ENCODE results near the gene ZNF749.
A peak's percentile ranks its signal among the peaks of the same experiment; 100 is the strongest.

The ZNF749 gene

DNA sequence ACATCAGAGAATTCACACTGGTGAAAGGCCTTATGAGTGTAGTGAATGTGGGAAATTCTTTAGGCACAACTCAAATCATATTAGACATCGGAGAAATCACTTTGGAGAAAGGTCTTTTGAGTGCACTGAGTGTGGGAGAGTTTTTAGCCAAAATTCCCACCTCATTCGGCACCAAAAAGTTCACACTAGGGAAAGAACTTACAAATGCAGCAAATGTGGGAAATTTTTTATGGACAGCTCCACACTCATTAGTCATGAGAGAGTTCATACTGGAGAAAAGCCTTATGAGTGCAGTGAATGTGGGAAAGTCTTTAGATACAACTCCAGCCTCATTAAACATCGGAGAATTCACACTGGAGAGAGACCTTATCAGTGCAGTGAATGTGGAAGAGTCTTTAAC, 14.1 kb upstream of the ZNF749 start:
- no peak overlapping the region for H3K9ac ChIP-seq (ENCODE audit: low read length)
- H3F3A ChIP-seq (ENCODE audit: insufficient read depth, low read length) = no peaks in the 10 kb centered on the region
- H3K27ac ChIP-seq (ENCODE audit: low read length) = no peak overlapping the region
- no peak for DNase-seq
- no peaks in the 10 kb centered on the region for H3K9me3 ChIP-seq (replicated peaks; ENCODE audit: insufficient read depth, low read length)
- H2AFZ ChIP-seq (ENCODE audit: low read length) = no peak overlapping the region
- no peaks in the 10 kb centered on the region for H4K20me1 ChIP-seq (ENCODE audit: insufficient read depth, low read length)
- no peak overlapping the region for H3K4me3 ChIP-seq (ENCODE audit: low read length)
- no peak overlapping the region for H3K4me2 ChIP-seq (ENCODE audit: low read depth, low read length)
- H3K9me2 ChIP-seq (replicated peaks; ENCODE audit: insufficient read depth, low read length) = no peaks in the 10 kb centered on the region
- TF ChIP-seq EZH2 (optimal IDR thresholded peaks at IDR 0.05; ENCODE audit: low read depth, low read length) = no peak
- TF ChIP-seq EZH2phosphoT487 (IDR thresholded peaks at IDR 0.05; ENCODE audit: low read length) = no peak
- H3K4me1 ChIP-seq (ENCODE audit: low read length) = no peaks in the 10 kb centered on the region
- peaks cover 22% of the 10 kb centered on the region for H3K36me3 ChIP-seq (replicated peaks; ENCODE audit: insufficient read depth, low read length)
- H3K27me3 ChIP-seq (replicated peaks; ENCODE audit: insufficient read depth, low read length) = no peaks in the 10 kb centered on the region
- H3K79me2 ChIP-seq (ENCODE audit: low read length) = peaks cover 6% of the 10 kb centered on the region

GRCh38 chr19:57434386-57435061, 601 bp upstream of the ZNF749 start:
- H3K27ac ChIP-seq (ENCODE audit: low read length) = no peak overlapping the region; the same call in 1 of the 2 replicates
- no peaks in the 10 kb centered on the region for H3K9me3 ChIP-seq (replicated peaks; ENCODE audit: insufficient read depth, low read length)
- H3K79me2 ChIP-seq (ENCODE audit: low read length) = peaks cover 37% of the 10 kb centered on the region
- H3K36me3 ChIP-seq (replicated peaks; ENCODE audit: insufficient read depth, low read length) = no peaks in the 10 kb centered on the region
- no peaks in the 10 kb centered on the region for H3K9me2 ChIP-seq (replicated peaks; ENCODE audit: insufficient read depth, low read length)
- TF ChIP-seq EZH2 (optimal IDR thresholded peaks at IDR 0.05; ENCODE audit: low read depth, low read length) (no peak), EZH2phosphoT487 (IDR thresholded peaks at IDR 0.05; ENCODE audit: low read length) (no peak)
- TF ChIP-seq, protein P1, sequence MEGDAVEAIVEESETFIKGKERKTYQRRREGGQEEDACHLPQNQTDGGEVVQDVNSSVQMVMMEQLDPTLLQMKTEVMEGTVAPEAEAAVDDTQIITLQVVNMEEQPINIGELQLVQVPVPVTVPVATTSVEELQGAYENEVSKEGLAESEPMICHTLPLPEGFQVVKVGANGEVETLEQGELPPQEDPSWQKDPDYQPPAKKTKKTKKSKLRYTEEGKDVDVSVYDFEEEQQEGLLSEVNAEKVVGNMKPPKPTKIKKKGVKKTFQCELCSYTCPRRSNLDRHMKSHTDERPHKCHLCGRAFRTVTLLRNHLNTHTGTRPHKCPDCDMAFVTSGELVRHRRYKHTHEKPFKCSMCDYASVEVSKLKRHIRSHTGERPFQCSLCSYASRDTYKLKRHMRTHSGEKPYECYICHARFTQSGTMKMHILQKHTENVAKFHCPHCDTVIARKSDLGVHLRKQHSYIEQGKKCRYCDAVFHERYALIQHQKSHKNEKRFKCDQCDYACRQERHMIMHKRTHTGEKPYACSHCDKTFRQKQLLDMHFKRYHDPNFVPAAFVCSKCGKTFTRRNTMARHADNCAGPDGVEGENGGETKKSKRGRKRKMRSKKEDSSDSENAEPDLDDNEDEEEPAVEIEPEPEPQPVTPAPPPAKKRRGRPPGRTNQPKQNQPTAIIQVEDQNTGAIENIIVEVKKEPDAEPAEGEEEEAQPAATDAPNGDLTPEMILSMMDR (IDR thresholded peaks at IDR 0.05; ENCODE audit: low read length) = no peak
- no peaks in the 10 kb centered on the region for H3F3A ChIP-seq (ENCODE audit: insufficient read depth, low read length)
- peaks cover 9% of the 10 kb centered on the region for H3K4me1 ChIP-seq (ENCODE audit: low read length)
- DNase-seq = no peak
- peak overlapping the region; percentile 85 for H3K4me3 ChIP-seq (ENCODE audit: low read length)
- peak overlapping the region; percentile 69; the same call in 1 of the 2 replicates for H3K9ac ChIP-seq (ENCODE audit: low read length)
- peak overlapping the region; percentile 71 for H3K4me2 ChIP-seq (ENCODE audit: low read depth, low read length)
- no peaks in the 10 kb centered on the region for H3K27me3 ChIP-seq (replicated peaks; ENCODE audit: insufficient read depth, low read length)
- no peaks in the 10 kb centered on the region for H4K20me1 ChIP-seq (ENCODE audit: insufficient read depth, low read length)
- peak overlapping the region; percentile 86 for H2AFZ ChIP-seq (ENCODE audit: low read length)

DNA sequence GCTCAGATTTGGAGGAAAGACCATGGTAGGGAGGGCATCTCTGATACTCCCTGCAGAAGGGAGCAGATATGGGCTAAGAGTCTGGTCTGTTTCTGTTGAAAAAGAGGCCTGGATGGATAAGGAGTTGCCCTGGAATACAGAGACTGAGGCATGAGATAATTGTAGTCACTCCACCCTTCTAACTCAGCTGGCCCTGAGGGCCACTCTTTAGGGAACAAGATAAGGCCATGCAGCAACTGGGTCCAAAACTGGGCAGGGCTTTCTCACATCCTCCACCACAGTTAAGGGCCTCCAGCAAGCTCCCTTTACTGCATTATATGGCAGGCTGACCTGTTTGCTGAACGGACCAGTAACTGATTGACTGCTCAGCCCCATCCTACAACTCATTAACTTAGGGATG, 1.3 kb downstream of the ZNF749 start:
- Histone ChIP-seq H3K27ac (ENCODE audit: low read length) (no peak overlapping the region), H3K9me2 (replicated peaks; ENCODE audit: insufficient read depth, low read length) (no peaks in the 10 kb centered on the region), H3K9ac (ENCODE audit: low read length) (no peak overlapping the region), H2AFZ (ENCODE audit: low read length) (no peak overlapping the region), H3F3A (ENCODE audit: insufficient read depth, low read length) (no peaks in the 10 kb centered on the region), H4K20me1 (ENCODE audit: insufficient read depth, low read length) (no peaks in the 10 kb centered on the region), H3K9me3 (replicated peaks; ENCODE audit: insufficient read depth, low read length) (no peaks in the 10 kb centered on the region), H3K4me1 (ENCODE audit: low read length) (peaks cover 9% of the 10 kb centered on the region), H3K79me2 (ENCODE audit: low read length) (peaks cover 52% of the 10 kb centered on the region), H3K36me3 (replicated peaks; ENCODE audit: insufficient read depth, low read length) (no peaks in the 10 kb centered on the region), H3K27me3 (replicated peaks; ENCODE audit: insufficient read depth, low read length) (no peaks in the 10 kb centered on the region), H3K4me3 (ENCODE audit: low read length) (peak overlapping the region; percentile 85; the same call in 1 of the 2 replicates), H3K4me2 (ENCODE audit: low read depth, low read length) (peak overlapping the region; percentile 71)
- no peak for DNase-seq
- TF ChIP-seq EZH2 (optimal IDR thresholded peaks at IDR 0.05; ENCODE audit: low read depth, low read length) = no peak
- TF ChIP-seq, protein P1 (IDR thresholded peaks at IDR 0.05; ENCODE audit: low read length) = no peak
- TF ChIP-seq EZH2phosphoT487 (IDR thresholded peaks at IDR 0.05; ENCODE audit: low read length) = no peak

DNA sequence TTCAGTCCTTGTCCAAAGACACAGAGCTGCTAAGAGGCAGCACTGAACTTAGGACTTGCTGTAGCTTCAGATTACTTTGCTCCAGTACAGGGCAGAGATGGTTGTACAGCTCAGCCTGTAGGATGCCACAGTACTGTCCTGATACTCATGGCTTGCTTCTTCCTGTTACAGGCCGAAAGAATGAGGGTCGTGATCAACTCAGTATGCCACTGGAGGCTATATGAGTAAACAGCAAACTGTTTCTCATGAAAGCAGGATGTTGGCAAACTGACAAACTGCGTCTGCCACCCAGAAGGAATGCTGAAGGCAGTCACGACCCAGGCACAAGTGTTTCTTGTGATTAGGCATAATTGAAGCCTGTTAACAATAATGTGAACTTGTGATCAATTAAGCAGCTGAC, 2.8 kb downstream of the ZNF749 start:
- no peak overlapping the region for H3K4me2 ChIP-seq (ENCODE audit: low read depth, low read length)
- DNase-seq = no peak
- no peaks in the 10 kb centered on the region for H3F3A ChIP-seq (ENCODE audit: insufficient read depth, low read length)
- H3K4me1 ChIP-seq (ENCODE audit: low read length) = peaks cover 9% of the 10 kb centered on the region
- H3K9ac ChIP-seq (ENCODE audit: low read length) = no peak overlapping the region
- no peak overlapping the region for H3K27ac ChIP-seq (ENCODE audit: low read length)
- no peak overlapping the region for H2AFZ ChIP-seq (ENCODE audit: low read length)
- no peak overlapping the region for H3K4me3 ChIP-seq (ENCODE audit: low read length)
- H3K9me2 ChIP-seq (replicated peaks; ENCODE audit: insufficient read depth, low read length) = no peaks in the 10 kb centered on the region
- H4K20me1 ChIP-seq (ENCODE audit: insufficient read depth, low read length) = no peaks in the 10 kb centered on the region
- no peaks in the 10 kb centered on the region for H3K27me3 ChIP-seq (replicated peaks; ENCODE audit: insufficient read depth, low read length)
- TF ChIP-seq EZH2 (optimal IDR thresholded peaks at IDR 0.05; ENCODE audit: low read depth, low read length) = no peak
- no peak for TF ChIP-seq EZH2phosphoT487 (IDR thresholded peaks at IDR 0.05; ENCODE audit: low read length)
- TF ChIP-seq, protein P1 (IDR thresholded peaks at IDR 0.05; ENCODE audit: low read length) = no peak
- no peaks in the 10 kb centered on the region for H3K9me3 ChIP-seq (replicated peaks; ENCODE audit: insufficient read depth, low read length)
- H3K36me3 ChIP-seq (replicated peaks; ENCODE audit: insufficient read depth, low read length) = peaks cover under 1% of the 10 kb centered on the region; the same call in 1 of the 2 replicates
- H3K79me2 ChIP-seq (ENCODE audit: low read length) = peaks cover 53% of the 10 kb centered on the region
